Kidney (tissue), 14 donors: Measurements from ENCODE around the gene MN1. TPM values are rescaled to one million over a fixed set of nuclear protein-coding genes. Genes with fewer than 3 reads are reported as not detected.

Experiments
- DNase-seq, 5 donors: peaks; one replicate each; pipeline ENCODE4 v3.0.0-alpha.2; 2013 to 2020
- FAIRE-seq: peaks from 2 replicates; lab custom pipeline; 2012; peaks lifted over from hg19 to GRCh38; lab: Jason Lieb, UNC
- H3K27ac ChIP-seq, 2 donors: one replicate each; pipeline ENCODE4 v1.7.0; 2013; ENCODE audit warnings: low read depth in 2 of 2, low read length in 2 of 2, inconsistent platforms in 1 of 2
- H3K27me3 ChIP-seq: one replicate; pipeline ENCODE4 v1.7.1; 2013; ENCODE audit warnings: low read length, inconsistent platforms; ENCODE audit not compliant: control insufficient read depth, insufficient read depth
- H3K36me3 ChIP-seq, 3 donors: one replicate each; pipeline versions ENCODE4 v1.7.0 to v1.7.1; 2013; ENCODE audit warnings: low read length in 3 of 3, control low read depth in 1 of 3, inconsistent platforms in 1 of 3; ENCODE audit not compliant: insufficient read depth in 3 of 3, control insufficient read depth in 2 of 3
- H3K4me1 ChIP-seq, 3 donors: one replicate each; pipeline versions ENCODE4 v1.7.0 to v1.7.1; 2013; ENCODE audit warnings: low read length in 3 of 3, inconsistent platforms in 1 of 3, low read depth in 1 of 3; ENCODE audit not compliant: control insufficient read depth in 2 of 3, insufficient read depth in 2 of 3
- H3K4me3 ChIP-seq, 3 donors: one replicate each; pipeline versions ENCODE4 v1.7.0 to v1.8.1; 2013; ENCODE audit warnings: low read length in 3 of 3, control low read depth in 1 of 3, inconsistent platforms in 1 of 3
- H3K9ac ChIP-seq, 3 donors: one replicate each; pipeline versions ENCODE4 v1.7.0 to v1.7.1; 2013; ENCODE audit warnings: low read length in 3 of 3, control low read depth in 1 of 3, inconsistent platforms in 1 of 3
- H3K9me3 ChIP-seq, 3 donors: one replicate each; pipeline versions ENCODE4 v1.7.0 to v1.7.1; 2013; ENCODE audit warnings: low read length in 3 of 3, control low read depth in 1 of 3, inconsistent platforms in 1 of 3; ENCODE audit not compliant: control insufficient read depth in 2 of 3, insufficient read depth in 1 of 3
- CTCF ChIP-seq: IDR thresholded peaks from 3 replicates; pipeline ENCODE4 v1.5.1; 2012; ENCODE audit warnings: mild to moderate bottlenecking, moderate library complexity, borderline replicate concordance; ENCODE audit not compliant: insufficient read depth; ENCODE audit errors: extremely low read depth
- intact Hi-C: fragments of 100-400 bp; cut with DNase I; formaldehyde crosslinking; loops from one replicate; pipeline ENCODE4 v1.11.1; 2022
- polyA plus RNA-seq: library from polyadenylated mRNA; stranded (reverse); fragments of 350-450 nt; fragmentation: Illumina TruSeq; extraction: RNeasy Lipid Tissue Mini Kit (QIAGEN cat#74804); gene quantifications from one replicate; pipeline ENCODE4 v1.2.3, GENCODE V29; 2014; ENCODE audit warnings: low read depth, low replicate concordance; ENCODE audit not compliant: insufficient read depth
- total RNA-seq: library from RNA; stranded (reverse); fragmentation: NEBNext Ultra II Directional; extraction: Animal tissue kit (Norgen Biotek cat#: 25700); gene quantifications from one replicate; pipeline ENCODE4 v1.2.1, GENCODE V29; 2021
- donor health status: control.
- donor health status: control.
- donor health status: control.
- donor health status: control.
- donor health status: control.
- donor health status: DM: yes; HTN: yes; CAD: no.
- donor health status: Normal renal cell carcinoma (clear cell type).

The MN1 gene
- total and polyA plus RNA-seq, 2 donors from 2014 or later: 0.92 to 3.2 TPM

DNA sequence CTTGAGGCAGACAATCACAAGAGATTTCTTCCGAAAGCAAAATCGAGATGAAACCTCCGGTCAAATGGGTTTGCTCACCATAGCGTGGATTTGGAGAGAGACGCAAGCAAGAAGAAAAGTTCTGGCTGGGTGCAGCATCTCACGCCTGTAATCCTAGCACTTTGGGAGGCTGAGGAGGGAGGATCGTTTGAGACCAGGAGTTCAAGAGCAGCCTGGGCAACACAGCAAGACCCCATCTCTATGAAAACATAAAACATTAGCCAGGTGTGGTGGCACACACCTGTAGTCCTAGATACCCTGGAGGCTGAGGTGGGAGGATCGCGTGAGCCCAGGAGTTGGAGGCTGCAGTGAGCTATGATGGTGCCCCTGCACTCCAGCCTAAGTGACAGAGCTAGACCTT is 24.4 kb downstream of the MN1 start:
- intact Hi-C loops: no loop called here

GRCh38 chr22:27776650-27776958 is 25.0 kb downstream of the MN1 start:
- Histone ChIP-seq H3K27ac (peak overlapping the region in 1 of 2 donors; percentile 47), H3K27me3 (no peaks in the 10 kb centered on the region), H3K9me3 (no peaks in the 10 kb centered on the region), H3K4me3 (no peak overlapping the region), H3K36me3 (no peaks in the 10 kb centered on the region), H3K4me1 (peaks cover 0 to 5% (median 0%) of the 10 kb centered on the region in 3 donors), H3K9ac (no peak overlapping the region)
- FAIRE-seq: no peak
- DNase-seq: no peak
- intact Hi-C loops: no loop called here
- no peak for TF ChIP-seq CTCF

More for the DNA sequence above, 24.4 kb downstream of the MN1 start:
- no peak overlapping the region for H3K4me3 ChIP-seq
- H3K27ac ChIP-seq: no peak overlapping the region
- no peak for TF ChIP-seq CTCF
- H3K9me3 ChIP-seq: no peaks in the 10 kb centered on the region
- DNase-seq (no peak), FAIRE-seq (no peak)
- no peak overlapping the region for H3K9ac ChIP-seq
- H3K36me3 ChIP-seq: no peaks in the 10 kb centered on the region
- no peaks in the 10 kb centered on the region for H3K27me3 ChIP-seq
- peaks cover 0 to 5% (median 0%) of the 10 kb centered on the region in 3 donors for H3K4me1 ChIP-seq

- Histone ChIP-seq H3K9me3 (no peaks in the 10 kb centered on the region), H3K4me1 (peaks cover 0 to 5% (median 0%) of the 10 kb centered on the region in 3 donors), H3K9ac (no peak overlapping the region), H3K27ac (peak overlapping the region in 1 of 2 donors; percentile 37), H3K36me3 (no peaks in the 10 kb centered on the region), H3K4me3 (no peak overlapping the region), H3K27me3 (no peaks in the 10 kb centered on the region)
- TF ChIP-seq CTCF: no peak
- DNase-seq (peak in 2 of 5 donors; percentile 51 to 56), FAIRE-seq (no peak)
- intact Hi-C loops: no loop called here
Measured at GRCh38 chr22:27775758-27776649, 25.6 kb downstream of the MN1 start.
